ENCODE results near the gene HOXC4.
"Not testable (repeated sequence)": the region's sequence is repeated elsewhere in the genome, so short reads cannot be mapped to it uniquely, and the experiment has no call there.

Gene HOXC4

GRCh38 chr12:54095928-54096327 lies 42.3 kb downstream of the HOXC4 start:
- not testable (repeated sequence) for DNase-seq

DNA sequence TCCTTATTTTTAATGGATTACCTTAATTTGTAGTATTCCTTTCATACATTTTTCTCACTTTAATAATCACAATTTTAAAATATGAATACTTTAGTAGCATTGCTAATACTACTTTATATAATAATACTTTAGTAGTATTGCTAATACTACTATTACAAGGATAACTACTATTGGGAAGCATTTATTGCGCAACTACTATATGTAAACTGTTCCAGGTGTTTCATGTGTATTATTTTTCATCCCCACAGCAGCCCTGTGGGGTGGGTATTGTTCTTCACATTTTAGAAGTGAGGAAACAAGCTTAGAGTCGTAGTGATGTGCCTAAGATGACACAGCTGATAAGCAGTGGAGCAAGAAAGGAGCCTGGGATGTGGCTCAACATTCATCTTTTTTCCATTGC lies 45.0 kb downstream of the HOXC4 start:
- not testable (repeated sequence) for DNase-seq

- not testable (repeated sequence) for DNase-seq
Measured at GRCh38 chr12:54100588-54100987, 47.0 kb downstream of the HOXC4 start.

DNA sequence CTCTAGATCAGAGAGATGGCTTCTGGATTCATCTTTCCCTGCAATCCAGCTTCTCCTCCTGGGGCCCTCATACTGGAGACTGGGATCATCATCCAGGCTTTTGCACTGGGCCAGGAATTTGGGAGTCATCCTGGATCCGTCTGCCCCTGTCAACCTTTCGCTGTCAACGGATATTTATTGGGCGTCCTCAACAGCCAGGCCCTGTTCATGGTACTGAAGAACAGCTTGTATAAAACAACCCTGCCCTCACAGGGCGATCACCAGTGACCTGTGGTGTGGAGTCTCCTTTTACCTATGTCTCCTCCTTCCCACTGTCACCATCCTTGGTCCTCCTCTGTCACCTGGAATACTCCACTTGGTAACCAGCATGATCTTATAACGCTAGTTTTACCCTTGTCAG lies 48.6 kb downstream of the HOXC4 start:
- DNase-seq: not testable (repeated sequence)

DNA sequence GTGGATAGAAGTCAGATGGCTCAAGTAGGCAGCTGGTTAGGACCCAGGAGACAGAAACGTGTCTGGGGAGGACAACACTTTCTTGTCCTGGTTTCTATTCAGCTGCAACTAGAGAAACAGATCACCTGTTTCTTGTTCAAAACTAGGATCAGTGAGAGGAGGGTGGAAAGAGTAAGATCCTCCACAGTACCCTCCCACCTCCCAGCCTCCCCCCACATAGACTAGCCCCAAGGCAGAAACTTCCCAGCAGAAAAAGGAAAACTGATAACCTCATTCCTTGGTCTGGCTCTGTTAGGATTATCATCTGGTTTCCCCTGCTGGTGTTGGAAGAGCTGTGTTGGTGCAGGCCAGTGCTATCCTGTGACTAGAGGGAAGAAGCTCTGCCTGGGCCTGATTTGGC lies 50.2 kb downstream of the HOXC4 start:
- DNase-seq: not testable (repeated sequence)
